ENCODE measurements around the gene VAMP1.
A peak's percentile ranks its signal among the peaks of the same experiment; 100 is the strongest.
"Not testable (repeated sequence)": the region's sequence is repeated elsewhere in the genome, so short reads cannot be mapped to it uniquely, and the experiment has no call there.

Gene VAMP1

GRCh38 chr12:6470375-6471163, at the start of gene VAMP1:
VAMP1 (minus strand) TSS chr12:6470677; CDS start chr12:6470531, 146 bp downstream.
- DNase-seq: peak; percentile 100

- no peak for DNase-seq
Measured at GRCh38 chr12:6520186-6520585, 49.7 kb upstream of the VAMP1 start.

- DNase-seq: no peak
Measured at GRCh38 chr12:6508087-6508486, 37.6 kb upstream of the VAMP1 start.

GRCh38 chr12:6507102-6507998, 36.9 kb upstream of the VAMP1 start:
- peak; percentile 74 for DNase-seq

- no peak for DNase-seq
Measured at GRCh38 chr12:6500466-6500865, 30.0 kb upstream of the VAMP1 start.

- DNase-seq: not testable (repeated sequence)
Measured at GRCh38 chr12:6497291-6497690, 26.8 kb upstream of the VAMP1 start.

- DNase-seq: no peak
Measured at GRCh38 chr12:6494968-6495367, 24.5 kb upstream of the VAMP1 start.

- no peak for DNase-seq
Measured at GRCh38 chr12:6494258-6494743, 23.8 kb upstream of the VAMP1 start.

GRCh38 chr12:6493497-6494257, 23.2 kb upstream of the VAMP1 start, which contains the start of gene NCAPD2:
NCAPD2 (plus strand) TSS chr12:6494102; CDS start chr12:6495099, 997 bp downstream.
- peak; percentile 100 for DNase-seq

- DNase-seq: peak; percentile 100
Measured at GRCh38 chr12:6492838-6493496, 22.5 kb upstream of the VAMP1 start, which contains the start of gene MRPL51. MRPL51 (minus strand) TSS chr12:6493262; CDS start chr12:6493136, 126 bp downstream.

GRCh38 chr12:6490673-6491072, 20.2 kb upstream of the VAMP1 start:
- not testable (repeated sequence) for DNase-seq

GRCh38 chr12:6489449-6489848, 19.0 kb upstream of the VAMP1 start:
- no peak for DNase-seq

GRCh38 chr12:6488240-6488639, 17.8 kb upstream of the VAMP1 start:
- no peak for DNase-seq

- no peak for DNase-seq
Measured at GRCh38 chr12:6478416-6478815, 7.9 kb upstream of the VAMP1 start.

GRCh38 chr12:6477601-6478377, 7.3 kb upstream of the VAMP1 start:
- not testable (repeated sequence) for DNase-seq

GRCh38 chr12:6476489-6476888, 6.0 kb upstream of the VAMP1 start:
- no peak for DNase-seq

- not testable (repeated sequence) for DNase-seq
Measured at GRCh38 chr12:6475233-6475975, 4.9 kb upstream of the VAMP1 start.

GRCh38 chr12:6472491-6472890, 2.0 kb upstream of the VAMP1 start:
- no peak for DNase-seq

GRCh38 chr12:6471989-6472360, 1.5 kb upstream of the VAMP1 start:
- DNase-seq: no peak

GRCh38 chr12:6469609-6470374, 685 bp downstream of the VAMP1 start:
- no peak for DNase-seq

Measured in NCI-H2171 treated with DMSO at 0.1 percent for 48 hours (cell line).